NCI-H774 (cell line): ENCODE measurements around the gene NT5C1B.

Experiments
- DNase-seq: peaks from one replicate; lab custom pipeline; 2025; lab: John Stamatoyannopoulos, UW

The NT5C1B gene

DNA sequence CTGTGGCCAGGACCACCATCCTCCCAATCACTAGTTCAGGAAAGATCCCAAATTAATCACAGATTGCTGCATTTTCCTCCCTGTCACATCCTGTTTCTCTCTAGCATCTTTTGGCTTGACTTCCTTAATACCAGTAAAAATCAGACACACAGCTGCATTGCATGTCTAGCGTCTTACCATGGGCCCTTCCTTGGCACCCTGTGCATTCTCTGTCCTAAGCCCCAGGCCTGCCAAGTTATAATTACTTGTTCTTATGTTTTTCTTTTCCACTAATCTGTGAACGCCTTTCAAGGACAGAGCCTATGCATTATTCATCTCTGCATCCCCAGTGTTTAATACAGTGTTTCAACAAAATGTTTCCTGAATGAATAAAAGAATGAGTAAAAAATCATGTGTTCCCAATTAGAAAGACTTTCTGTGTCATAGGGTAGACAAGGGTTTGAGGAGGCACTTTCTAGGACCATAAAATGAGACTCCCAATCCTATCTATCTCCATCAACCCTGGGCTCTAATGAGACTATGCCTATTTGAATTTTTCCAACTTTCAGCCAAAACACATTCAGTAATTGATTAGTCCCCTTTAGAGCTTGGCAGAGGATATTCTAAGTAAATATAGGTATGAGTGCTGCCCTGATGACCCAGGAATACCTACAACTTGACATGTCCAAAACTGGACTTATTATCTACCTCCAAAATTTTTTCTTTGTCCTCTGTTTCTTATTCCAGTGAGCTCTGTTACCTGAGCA lies 10.3 kb upstream of the NT5C1B start:
- DNase-seq: no peak

DNA sequence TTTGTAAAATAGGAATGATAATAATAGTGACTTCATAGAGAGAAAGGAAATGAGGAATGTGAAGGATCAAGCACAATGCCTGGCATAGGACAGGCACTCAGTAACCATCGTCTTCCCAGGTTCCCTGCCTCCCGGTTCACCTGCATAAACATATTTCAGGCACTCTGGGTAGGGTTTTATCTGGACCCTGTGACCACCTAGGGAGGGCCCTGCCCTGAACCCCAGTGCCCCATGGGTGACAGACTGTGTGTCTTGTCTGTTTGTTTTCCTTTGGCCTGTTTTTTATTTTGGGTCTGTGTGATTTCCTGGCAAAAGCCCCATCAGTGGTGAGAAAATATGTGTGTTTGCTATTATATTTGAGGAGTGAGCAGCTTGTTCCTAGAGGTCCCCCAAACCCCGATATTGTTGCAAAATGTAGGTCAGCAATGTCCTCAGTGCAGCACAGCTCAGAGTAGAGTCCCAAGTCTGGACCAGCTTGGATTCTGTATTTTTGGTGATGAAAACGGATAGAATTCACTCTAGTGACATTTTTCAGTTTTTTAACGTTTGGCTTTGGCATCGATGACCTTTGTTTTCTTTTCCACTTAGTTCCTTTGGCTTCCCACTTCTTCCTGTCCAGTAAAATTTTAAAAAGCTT lies 9.6 kb upstream of the NT5C1B start:
- no peak for DNase-seq

DNA sequence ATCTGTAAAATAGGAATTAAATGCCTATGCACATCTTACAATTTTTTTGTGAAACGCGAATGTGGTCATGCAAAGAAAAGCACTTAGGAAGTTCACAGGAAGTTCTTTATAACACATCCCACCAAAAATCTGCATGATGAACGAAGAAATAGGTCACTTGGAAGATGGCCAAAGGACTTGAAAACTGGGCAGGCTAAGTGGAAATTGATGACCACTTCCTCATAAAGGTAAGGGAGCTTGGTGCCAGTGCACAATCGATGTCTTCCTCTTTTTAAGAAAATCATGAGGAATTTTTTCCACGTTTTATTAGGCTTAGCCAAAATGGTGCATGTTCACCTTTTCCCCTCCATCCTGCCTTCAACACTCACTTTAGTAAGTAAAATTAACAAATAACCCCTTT lies 8.2 kb upstream of the NT5C1B start:
- no peak for DNase-seq

DNA sequence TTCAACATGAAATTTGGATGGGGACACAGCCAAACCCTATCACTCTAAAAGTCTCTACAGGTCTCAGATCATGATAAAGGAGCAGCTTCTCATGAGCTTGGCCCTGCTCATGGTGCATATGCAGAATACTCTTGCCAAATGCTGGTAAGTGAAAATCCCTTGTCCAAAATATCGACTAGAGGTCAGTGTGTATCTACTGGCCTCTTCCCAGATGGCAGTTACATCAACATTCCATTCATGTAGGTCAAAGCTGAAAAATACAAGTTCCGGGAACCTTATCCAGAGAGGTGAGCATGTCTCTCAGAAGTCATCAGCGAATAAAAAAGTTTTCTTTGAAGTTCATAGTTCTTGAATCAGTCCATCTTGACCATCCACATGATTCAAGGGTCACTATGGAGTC lies 7.6 kb upstream of the NT5C1B start:
- DNase-seq: no peak

DNA sequence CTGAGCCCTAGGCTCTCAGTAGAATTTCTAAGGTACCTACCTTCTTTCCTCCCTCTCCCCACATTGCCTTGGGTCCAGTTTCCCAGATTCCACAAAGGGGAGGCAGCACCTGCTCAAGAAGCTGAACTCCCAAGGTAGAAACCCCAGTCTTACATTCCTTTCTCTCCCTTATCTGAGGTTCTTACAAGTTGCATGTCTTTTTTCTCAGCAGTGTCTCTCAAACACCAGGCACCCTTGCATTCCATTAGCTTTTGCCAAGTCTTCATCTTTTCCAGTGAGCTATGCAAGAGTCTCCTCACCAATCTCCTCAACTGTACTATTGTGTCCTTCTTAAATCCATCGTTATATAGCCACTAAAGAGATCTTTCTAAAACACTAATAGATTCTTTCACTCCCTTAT lies 4.1 kb upstream of the NT5C1B start:
- DNase-seq: no peak

DNA sequence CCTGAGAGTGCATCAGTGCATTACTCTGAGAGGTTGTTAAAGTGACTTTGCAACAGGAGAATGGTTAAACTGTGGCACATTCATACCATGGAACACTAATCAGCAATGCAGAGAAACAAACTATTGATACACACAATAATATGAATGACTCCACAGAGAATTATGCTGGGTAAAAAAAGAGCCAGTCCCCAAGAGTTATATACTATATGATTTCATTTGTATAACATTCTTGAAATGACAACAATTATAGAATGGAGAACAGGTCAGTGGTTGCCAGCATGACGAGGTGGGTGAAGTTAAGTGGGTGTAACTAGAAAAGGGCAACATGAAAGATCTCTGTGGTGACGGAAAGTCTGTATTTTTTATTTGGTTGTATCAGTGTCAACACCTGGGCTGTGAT lies 3.0 kb upstream of the NT5C1B start:
- no peak for DNase-seq

DNA sequence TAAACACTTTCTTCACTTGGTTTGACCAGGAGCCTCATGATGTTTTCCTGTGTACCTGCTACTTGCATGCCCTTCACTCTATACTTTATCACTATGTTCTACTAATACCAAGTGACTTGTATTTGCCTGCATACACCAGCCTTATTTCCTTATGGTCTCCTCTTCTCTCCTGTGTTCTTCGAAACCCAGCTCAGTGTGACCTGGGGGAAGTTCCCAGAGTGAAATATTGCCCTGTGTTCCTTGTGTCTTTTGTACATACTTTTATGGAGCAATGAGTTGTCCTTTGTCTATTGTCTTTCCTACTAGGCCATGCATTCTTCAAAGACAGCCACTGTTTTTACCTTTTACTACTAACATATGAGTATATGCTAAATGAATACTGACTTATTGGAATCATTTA lies 567 bp downstream of the NT5C1B start:
- no peak for DNase-seq

DNA sequence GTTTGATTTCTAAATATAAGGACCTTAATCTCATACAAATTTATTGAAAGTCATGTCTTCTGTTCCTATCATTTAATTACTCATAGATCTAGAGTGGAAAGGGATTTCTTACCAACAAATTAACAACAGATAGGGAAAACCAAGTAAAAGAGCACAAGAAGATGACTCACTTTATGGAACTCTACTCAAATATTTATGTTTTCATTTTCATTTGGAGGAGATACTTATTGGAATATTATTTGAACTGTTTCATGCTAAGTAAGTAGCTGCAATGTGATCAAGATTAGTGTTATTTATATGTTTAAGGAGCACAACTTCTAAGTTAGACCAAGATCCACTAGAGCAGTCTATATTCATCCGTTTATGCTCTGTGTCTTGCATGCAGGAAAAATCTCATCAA lies 1.3 kb downstream of the NT5C1B start:
- DNase-seq: no peak

DNA sequence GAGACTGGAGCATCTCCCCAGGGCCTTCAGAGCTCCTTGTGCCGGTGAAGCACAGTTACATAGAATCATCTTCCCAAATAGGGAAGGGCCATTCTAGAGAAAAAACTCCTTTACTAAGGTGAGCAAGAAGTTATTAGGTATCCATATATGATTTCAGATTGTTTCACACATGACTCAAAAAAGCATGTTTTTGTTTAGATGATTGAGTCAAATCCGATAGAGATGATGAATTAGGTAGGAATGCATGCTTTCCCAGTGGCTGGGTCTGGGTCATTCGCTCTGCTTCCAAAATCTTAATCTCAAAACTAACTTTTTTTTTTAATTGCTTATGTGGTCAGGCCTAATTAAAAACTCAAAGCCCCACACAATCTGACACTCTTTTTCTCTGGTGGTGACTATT lies 3.8 kb downstream of the NT5C1B start:
- DNase-seq: no peak

DNA sequence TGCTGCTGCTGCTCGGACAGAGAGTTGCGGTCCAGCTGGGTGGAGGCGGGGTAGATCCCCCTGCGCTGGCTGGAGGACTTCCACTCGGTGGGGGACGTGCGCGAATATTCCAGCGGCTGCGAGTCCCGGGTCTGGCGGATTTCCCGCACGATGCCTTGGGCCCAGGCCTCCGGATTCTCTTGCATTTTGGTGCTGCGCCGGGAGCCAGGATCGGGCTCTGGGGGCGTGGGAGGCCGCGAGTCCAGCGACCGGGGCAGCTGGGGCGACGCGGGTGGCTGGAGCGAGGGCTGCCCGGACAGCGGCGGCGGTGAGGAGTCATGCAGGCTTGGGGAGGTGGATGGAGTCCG lies 4.8 kb downstream of the NT5C1B start:
- no peak for DNase-seq

DNA sequence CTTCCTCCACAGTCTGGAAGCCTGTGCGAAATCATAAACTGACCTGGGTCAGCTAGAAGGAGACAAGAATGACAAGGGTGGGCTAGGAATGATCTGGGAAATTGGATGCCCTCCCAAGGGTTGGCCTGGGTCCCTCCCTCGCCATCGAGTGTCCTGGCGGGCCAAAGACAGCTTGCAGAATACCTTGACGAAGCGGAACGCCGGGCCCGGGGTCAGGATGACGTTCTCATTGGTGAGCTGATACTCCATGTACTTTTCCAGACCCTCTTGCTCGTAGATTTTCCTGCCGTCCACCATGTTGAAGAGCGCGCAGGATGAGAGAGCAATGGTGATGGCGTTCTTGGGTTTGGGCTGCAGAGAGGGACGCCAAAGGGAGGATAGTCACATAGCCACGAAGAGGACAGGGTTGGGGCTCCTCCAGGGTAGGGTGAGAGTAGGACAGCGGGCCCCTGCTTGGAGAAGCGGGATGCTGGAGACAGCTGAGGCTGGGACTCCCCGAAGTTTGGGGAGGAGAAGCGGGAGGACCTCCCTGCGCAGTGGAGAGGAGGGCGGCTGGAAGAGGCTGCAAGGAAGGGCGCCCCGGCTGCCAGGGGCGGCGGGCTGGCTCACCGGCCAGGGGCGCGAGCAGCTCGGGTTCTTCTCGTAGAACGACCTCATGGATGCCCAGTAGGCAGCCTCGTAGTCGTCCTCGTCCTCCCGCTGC lies 5.3 kb downstream of the NT5C1B start:
- no peak for DNase-seq

DNA sequence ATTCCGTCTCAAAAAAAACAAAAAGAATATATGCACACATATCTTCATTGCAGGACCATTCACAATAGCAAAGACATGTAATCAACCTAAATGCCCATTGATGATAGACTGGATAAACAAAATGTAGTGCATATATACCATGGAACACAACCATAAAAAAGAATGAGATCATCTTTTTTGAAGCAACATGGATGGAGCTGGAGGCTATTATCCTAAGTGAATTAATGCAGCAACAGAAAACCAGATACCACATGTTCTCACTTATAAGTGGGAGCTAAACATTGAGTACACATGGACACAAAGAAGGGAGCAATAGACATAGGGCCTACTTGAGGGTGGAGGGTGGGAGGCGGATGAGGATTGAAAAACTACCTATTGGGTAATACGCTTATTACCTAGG lies 8.8 kb downstream of the NT5C1B start:
- DNase-seq: no peak

DNA sequence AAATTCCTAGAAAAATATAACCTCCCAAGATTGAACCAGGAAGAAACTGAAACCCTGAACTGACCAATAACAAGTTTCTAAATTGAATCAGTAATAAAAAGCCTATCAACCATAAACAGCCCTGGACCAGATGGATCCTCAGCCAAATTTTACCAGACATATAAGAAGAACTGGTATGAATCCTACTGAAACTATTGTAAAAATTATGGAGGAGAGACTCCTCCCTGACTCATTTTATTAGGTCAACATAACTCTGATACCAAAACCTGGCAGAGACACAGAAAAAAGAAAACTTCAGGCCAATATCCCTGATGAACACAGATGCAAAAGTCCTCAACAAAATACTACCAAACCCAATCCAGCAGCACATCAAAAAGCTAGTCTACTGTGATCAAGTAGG lies 11.3 kb downstream of the NT5C1B start:
- no peak for DNase-seq

DNA sequence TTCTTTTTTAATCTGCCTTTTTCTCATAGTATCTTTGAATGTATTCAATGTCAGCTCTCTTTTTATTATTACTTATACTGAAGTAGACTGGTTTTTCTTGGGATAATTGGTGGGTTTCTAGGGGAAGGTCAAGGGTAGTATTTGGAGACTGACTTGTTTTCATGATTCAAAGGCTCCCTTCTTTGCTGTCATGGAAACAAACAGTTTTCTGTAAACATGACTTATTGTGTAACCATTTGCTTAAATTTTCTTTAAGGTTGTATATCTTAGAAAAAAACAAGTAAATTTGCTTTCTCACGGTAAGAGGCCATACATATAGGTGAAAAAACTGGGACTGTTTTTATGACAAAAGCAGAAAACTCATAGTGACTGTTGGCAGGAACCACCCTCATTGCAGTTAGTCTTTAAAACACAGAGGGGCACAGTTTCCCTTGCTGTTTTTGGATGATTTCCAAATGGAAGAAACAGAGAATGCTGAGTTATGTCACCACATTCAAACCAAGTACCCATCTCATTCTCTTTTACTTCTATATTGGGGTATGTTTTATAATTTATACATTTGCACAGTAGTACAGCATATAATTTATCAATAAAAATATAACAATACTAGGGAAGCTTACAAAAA lies 23.1 kb downstream of the NT5C1B start:
- DNase-seq: no peak

DNA sequence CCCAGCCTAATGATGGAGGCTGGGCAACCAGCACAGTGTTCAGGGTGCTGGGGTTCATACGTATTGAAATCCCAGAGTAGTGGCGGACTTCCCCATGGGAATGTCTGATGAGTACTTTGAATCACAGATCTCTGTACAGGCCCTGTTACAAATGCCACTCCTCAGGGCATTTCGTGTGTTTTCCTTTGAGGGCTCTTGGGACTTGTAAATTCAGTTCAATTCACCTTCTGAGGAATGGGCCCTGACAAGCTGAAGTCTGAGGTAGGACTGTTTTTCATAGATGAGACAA lies 28.6 kb downstream of the NT5C1B start:
- DNase-seq: no peak

DNA sequence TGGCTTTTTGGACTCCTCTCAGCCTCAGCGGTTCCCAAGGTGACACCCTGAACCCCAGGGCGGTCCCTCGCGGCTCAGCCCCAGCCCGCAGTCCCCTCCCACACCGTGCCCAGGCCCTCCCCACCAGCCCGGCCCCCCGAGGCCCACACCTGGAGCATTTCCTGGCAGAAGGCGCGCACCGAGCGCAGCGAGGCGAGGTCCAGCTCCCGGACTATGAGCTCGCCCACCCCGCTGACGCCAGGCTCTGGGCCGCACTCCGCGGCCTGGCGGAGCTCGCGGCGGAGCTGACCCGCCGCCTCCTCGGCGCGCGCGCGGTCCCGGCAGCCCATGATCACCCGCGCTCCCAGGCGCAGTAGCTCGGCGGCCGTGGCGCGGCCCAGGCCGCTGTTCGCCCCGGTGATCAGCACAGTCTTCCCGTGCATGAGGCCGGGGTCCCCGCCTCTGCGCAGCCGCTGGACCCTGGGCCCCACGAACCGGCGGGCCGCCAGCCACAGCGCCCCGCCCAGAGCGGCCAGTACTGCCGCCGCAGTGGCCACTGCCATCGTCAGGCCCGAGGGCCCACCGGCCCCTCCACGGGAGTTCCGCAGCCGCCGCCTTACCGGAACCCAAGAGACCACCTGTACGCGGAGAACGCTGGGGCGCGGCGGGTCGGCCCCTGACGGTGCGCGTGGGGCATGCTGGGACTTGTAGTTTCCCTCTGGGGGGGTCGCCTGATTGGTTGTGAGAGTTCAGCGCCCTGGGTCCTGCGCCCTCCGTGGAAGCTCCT lies 29.2 kb downstream of the NT5C1B start, which contains the start of gene RDH14:
RDH14 (minus strand) TSS at position 623 of the 766 bp plus-strand sequence; CDS start at position 542, 81 bp downstream.
- DNase-seq: peak; percentile 87

DNA sequence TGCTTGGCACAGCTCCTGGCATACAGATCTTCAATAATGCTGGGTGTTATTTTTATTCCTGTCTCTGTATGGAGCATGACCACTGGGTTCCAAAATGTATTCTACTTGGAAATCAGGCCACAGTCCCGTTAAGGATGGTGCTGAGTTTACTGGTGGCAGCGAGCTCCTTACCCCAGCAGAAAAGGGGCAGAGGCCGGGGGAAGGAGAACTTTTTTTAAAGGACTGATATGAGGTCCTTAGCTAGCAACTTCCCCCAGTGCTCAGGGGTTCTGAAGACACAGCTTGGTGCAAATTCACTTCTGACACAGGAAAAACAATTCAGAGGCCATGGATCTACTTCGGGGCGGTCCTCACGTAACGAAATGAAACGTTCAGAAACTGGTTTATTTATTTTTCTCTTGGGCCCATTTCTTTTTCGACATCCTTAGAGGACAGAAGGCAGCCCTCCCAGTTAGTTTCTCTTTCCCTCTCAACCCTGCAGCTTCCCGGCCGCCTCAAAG lies 29.8 kb downstream of the NT5C1B start:
- no peak for DNase-seq

DNA sequence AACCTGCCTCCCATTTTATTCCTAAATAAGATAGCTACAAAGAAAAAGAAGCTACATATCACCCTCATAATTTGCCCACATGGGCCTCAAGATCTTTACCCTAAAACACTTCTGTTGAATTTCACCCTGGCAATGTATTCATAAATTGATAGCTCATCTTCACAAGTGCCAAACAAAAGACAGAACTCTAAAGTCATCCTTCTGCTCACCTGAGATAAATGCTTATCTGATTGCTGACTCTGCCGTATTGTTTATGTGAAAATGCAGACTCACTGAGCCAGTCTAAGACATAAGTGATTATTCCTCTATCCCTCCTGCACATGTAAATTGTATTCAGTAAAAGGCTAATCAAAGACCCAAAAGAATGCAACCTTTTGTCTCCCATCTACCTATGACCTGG lies 30.9 kb downstream of the NT5C1B start:
- DNase-seq: no peak

DNA sequence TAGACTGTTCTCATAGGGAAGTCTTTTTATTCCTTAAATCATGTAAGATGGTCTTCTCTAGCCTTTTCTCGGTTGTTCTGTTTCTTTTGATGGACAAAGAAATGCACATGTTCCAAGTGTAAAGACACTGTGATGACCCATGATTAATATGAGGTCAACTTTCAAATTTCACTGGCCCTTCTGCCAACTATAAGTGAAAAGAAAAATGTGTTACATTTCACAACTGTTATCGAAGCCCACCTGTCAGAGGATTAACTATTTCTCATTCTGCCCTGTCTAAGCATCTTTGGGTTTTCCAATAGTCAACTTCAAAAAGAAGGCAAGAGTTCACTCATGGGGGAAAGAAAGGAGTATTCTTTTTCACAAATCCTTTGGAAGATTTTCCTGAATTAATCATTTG lies 32.2 kb downstream of the NT5C1B start:
- no peak for DNase-seq

DNA sequence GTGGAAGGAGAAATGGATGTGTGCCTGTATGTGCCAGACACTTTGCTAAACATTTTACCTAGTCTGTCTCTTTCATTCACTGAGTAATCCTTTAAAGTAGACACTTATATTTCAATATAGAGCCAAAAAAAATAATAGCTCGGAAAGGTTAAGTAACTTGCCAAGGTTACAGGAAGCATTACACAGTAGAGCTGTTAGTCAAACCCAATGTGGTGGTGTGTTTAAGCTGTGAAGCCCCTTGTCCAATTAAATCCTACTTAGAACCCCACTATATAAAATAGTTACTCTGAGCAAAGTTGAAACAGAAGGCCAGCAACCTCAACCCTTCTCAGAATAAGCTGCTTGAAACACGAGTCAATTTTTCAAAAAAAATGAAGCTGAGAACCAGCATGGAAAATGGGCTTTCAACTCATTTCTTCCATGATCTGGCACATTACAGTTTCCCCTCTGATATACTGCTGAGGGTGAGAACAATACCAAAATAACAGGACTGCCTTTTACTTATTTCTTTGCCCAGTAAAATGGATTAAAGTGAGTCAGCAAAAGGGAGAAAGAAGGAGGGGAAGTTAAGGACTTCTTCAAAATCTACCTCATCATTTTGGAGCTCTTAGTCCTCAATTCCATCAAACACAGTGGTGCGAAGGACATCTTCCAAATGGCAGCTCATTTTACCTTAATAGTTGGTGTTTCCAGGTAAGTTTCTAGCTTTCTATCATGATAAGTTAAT lies 36.9 kb downstream of the NT5C1B start:
- DNase-seq: no peak

DNA sequence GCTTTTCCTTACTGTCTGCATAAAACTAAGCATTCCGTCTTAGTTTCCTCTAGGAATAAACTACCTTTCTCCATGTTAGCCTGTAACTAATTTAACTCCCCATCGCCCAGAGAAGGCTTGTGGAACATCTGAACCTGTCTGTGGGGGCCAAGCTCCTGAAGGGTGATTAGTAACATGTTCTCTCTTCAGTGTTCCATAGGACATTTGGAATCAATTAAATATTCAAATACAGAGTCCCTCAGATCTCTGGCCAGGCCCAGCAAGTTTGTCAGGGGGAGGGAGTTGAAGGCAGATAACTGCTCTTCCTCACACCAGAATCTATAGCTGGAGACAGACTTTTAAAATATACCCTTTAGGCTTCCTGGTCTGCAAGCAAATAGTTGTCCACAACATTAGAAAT lies 37.7 kb downstream of the NT5C1B start:
- DNase-seq: no peak

DNA sequence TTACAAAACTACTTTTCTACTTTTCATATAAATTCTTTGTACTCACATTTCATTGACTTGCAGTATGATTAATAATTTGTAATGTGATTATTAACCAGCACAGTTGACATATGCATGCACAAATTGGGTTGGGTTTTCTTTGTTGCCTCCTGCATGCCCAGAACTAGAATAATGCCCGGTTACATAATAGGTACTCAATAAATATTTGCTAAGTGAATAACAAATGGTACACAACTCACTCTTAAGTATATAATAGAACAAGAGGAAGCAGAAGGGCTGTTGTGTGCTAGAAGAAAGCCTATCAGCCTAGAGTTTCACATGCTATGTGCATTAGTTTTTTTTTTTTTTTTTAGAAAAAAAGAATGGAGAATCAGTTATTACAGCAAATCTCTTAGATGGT lies 38.2 kb downstream of the NT5C1B start:
- DNase-seq: peak; percentile 71
